Bone marrow (tissue), 2 donors: ENCODE results near the gene ZFPM1.

ENCODE experiments used
- DNase-seq, 2 donors: peaks; one replicate each; lab custom pipeline; 2025; lab: John Stamatoyannopoulos, UW

ZFPM1 gene

GRCh38 chr16:88434353-88434690 lies 18.8 kb upstream of the ZFPM1 start:
- DNase-seq, result no peak

GRCh38 chr16:88434746-88435145 lies 18.3 kb upstream of the ZFPM1 start:
- DNase-seq, result no peak

- no peak for DNase-seq
Measured at GRCh38 chr16:88435437-88436355, 17.4 kb upstream of the ZFPM1 start.

GRCh38 chr16:88436796-88437195 lies 16.3 kb upstream of the ZFPM1 start:
- no peak for DNase-seq

GRCh38 chr16:88437367-88437964 lies 15.6 kb upstream of the ZFPM1 start:
- peak; percentile 7 to 16 for DNase-seq

GRCh38 chr16:88438084-88438870 lies 14.8 kb upstream of the ZFPM1 start:
- no peak for DNase-seq

- DNase-seq, result no peak
Measured at GRCh38 chr16:88439016-88439415, 14.1 kb upstream of the ZFPM1 start.

GRCh38 chr16:88439706-88440105 lies 13.4 kb upstream of the ZFPM1 start:
- DNase-seq, result no peak

GRCh38 chr16:88440111-88440510 lies 13.0 kb upstream of the ZFPM1 start:
- DNase-seq, result no peak

GRCh38 chr16:88440686-88441405 lies 12.2 kb upstream of the ZFPM1 start:
- no peak for DNase-seq

GRCh38 chr16:88441460-88441859 lies 11.6 kb upstream of the ZFPM1 start:
- DNase-seq, result no peak

- no peak for DNase-seq
Measured at GRCh38 chr16:88442383-88442726, 10.7 kb upstream of the ZFPM1 start.

- peak in 1 of 2 donors; percentile 47 for DNase-seq
Measured at GRCh38 chr16:88442727-88443576, 10.1 kb upstream of the ZFPM1 start.

GRCh38 chr16:88444826-88445582 lies 8.1 kb upstream of the ZFPM1 start:
- no peak for DNase-seq

GRCh38 chr16:88445583-88445960 lies 7.5 kb upstream of the ZFPM1 start:
- no peak for DNase-seq

GRCh38 chr16:88446061-88446460 lies 7.0 kb upstream of the ZFPM1 start:
- no peak for DNase-seq

GRCh38 chr16:88446736-88447135 lies 6.3 kb upstream of the ZFPM1 start:
- DNase-seq, result no peak

- DNase-seq, result no peak
Measured at GRCh38 chr16:88447881-88448280, 5.2 kb upstream of the ZFPM1 start.

GRCh38 chr16:88448461-88449266 lies 4.4 kb upstream of the ZFPM1 start:
- peak in 1 of 2 donors; percentile 12 for DNase-seq

GRCh38 chr16:88449267-88449561 lies 3.9 kb upstream of the ZFPM1 start:
- no peak for DNase-seq
